ENCODE data around the gene TMEM238L.

Gene TMEM238L

DNA sequence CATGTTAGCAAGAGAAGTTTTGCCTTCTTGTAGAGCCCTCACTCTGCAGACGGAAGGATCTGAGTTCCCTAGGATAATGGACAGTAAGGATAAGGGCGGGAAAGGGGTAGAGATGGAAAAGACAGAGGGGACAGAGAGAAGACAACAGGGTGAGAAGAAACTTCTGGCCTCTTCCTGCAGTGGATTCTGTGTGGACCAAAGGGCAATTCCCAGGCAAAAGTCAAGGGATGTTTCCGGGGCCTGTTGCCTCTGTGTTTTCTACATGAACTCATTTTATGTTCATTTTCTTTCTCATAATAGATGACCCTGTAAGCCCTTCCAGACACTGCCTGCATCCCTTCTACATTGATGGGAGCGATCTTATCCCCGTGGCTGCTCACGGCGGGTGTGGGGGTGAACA is 647 bp upstream of the TMEM238L start:
- DNase-seq (ENCODE audit: low read depth), result no peak

DNA sequence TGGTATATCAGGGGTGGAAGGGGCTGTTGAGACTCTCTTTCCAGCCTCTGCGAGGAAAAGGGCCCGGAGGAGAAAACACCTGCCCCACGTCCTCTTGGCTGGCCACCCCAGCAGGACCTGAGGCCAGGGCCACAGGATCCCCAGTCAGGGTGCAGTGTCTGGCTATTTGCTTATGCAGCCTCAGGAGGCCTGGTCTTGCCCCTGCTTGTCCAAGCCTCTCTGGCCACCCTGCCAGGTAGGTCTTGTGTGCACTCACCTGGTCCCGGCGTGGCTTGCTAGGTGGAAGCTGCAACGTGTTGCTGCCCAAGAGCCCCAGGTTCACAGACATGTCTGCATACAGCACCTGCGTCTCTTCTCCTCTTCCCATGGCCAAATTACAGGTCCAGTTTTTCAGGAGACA is 549 bp downstream of the TMEM238L start:
- no peak for DNase-seq (ENCODE audit: low read depth)

DNA sequence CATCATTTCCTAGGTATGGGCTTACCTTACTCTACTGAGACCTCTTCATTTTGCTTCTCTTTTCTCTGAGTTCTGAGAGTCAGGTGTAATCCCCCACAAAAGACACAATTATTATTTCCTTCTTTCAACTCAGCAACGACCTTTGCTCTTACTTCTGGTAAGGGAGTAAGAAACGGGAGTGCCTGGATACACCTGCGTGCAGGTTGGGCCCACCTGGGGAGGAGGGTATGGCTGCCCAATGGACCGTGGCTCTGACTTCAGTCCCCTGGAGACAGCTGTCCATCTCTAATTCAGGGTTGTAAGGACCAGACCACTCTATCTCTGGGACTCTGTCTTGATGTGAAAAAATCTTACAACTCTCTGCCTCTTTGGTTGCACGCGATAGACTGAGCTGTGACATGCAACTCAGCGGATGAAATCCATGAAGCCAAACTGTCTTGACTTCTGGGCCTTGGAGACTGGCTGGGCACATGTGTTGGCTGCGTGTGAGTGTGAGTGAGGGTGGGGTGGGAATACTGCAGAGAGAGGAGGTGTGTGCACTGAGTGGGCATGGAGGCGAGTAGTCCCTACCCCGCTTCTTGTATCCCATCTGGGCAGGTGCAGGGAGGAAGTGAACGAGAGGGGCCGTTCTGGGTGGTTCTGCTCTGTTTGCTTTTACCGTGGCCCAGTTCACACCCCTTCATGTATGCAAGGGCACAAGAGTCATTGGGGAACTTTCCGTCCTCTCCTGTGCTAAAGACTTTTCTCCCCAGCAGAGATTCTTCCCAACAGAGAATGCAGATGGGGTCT is 1.2 kb downstream of the TMEM238L start:
- DNase-seq (ENCODE audit: low read depth), result no peak

DNA sequence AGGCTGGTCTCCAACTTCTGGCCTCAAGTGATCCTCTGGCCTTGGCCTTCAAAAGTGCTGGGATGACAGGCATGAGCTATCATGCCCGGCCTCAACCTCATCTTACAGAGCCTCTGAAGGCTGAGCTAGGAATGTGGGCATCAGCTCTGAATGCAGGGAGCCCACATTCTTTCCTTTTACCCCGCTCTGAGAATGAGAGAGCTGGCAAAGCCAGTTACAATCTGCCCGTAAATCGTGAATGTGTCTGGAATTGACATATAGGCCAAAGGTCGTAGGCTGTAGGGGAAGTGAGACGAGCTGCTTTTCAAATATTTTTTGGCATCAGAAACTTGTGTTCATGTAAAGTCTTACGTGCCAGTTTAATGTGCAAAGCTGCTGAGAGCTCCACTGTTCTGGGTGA is 4.5 kb downstream of the TMEM238L start:
- no peak for DNase-seq (ENCODE audit: low read depth)

DNA sequence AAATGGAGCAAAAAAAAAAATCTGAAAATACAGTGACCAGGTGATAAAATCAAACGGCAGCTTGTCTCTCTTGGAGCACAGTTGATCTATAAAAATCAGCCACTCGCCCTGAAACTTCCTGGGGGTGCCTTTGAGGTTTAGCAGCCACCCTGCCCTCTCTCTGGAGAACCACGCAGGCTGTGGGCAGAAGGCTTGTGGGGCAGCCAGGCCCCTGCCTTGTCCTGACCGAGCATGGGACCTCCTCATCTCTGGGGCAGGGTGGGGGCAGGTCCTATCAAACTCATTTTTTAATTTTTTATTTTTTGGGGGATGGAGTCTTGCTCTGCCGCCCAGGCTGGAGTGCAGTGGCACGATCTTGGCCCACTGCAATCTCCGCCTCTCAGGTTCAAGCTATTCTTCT is 5.0 kb downstream of the TMEM238L start:
- no peak for DNase-seq (ENCODE audit: low read depth)

DNA sequence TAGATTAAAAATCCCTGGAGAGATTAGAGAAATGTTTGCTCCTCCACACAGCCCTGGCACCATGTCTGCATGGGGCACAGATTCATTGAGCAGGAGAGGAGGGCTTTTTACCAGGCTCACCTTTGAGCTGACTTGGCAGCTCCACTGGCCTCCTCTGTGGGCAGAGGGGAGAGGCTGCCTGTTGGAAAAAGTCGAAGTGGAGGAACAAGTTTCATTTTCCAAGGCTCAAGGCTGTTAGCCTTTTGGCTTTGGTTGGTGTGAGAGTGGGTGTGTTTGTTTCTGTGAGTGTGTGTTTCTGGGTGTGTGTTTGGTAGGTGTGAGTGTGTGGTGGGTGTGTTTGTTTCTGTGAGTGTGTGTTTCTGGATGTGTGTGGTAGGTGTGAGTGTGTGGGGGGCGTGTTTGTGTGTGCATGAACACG is 5.6 kb downstream of the TMEM238L start:
- no peak for DNase-seq (ENCODE audit: low read depth)

DNA sequence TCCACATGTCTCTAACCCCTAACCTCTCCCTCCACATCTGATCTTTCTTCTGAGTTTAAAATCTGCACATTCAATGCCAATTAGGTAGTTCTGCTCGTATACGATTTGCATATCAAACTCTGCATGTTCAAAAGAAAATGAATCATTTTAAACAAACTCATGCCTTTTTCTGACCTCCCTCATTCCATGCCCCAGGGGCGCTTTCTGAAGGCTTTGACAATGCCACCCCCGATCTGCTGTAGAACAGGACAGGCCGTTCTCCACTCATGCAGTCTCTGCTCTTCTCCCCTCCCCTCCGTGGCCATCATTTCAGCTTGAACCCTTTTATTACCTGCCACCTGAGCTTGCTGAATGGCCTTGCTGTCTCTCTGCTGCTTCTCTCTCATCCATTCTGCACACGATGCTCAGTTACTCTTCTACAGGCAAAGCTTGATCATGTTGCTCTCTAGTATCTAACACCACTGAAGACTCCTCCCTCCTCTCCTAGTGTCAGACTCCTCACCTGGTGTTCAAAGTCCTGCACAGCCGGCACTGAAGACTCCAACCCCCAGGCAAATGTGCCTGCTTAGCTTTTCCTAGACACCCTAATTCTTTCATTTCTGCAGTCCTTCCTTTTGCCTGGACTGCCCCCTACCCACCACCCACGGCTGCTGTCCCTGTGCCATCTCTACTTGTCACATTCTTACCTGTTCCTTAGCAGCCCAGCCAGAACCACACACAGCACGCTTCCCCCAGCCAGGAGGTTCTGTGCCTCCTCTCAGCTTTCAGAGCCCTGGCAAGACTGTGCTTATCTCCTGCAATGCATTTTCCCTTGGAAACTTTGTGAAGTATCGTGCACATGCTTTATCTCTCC is 6.2 kb downstream of the TMEM238L start:
- DNase-seq (ENCODE audit: low read depth), result no peak

DNA sequence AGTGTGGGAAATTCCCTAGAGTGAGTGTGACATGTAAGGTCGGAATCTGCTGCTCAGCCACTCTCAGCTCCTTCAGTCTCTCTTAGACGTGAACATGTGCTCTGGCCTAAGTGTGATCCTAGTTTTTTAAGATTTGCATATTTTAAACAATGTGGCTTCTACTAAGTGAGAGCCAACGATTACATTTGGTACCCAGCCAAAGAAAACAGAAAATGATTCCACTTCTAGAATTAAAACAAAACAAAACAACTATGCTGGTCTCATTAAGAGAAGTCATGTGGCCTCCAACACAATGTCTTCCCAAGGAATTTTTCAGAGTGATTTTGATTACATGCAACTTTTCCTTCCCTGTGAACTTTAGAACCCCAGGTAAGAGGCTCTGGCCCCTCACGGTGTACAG is 10.1 kb downstream of the TMEM238L start:
- no peak for DNase-seq (ENCODE audit: low read depth)

DNA sequence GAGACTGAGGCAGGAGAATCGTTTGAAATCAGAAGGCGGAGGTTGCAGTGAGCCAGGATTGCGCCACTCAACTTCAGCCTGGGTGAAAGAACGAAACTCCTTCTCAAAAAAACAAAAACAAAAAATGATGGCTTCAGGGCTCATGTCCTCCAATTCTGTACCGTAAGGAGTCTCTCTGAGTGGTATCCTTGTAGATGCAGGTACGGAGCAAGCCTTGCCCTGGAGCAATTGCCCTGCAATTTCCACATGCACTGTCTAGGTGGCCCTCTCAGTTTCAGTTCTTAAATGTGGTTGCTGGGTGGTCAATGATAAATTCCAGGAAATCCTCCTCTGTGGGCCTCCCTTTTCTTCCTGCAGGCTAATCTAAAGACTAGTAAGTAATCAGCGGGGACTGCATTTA is 10.6 kb downstream of the TMEM238L start:
- DNase-seq (ENCODE audit: low read depth), result no peak

DNA sequence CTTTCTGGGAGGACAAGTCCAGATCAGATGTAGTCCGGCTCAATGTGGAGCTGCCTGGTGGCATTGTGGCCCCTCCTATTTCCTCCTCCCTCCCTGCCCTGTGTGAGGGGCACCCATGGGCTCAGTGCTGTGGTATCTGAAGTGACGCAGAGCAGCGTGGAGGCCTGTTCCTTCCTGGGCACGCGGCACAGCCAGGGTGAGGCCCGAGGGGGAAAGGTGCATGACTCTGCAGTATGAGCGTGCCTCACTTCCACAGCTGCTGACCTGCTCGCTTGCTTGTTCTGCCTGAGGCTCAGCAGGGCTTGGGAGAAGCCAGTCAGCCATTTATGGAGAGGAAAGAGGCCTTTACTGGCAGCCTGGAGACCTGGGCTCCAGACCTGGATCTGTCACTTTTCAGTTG is 11.7 kb downstream of the TMEM238L start:
- no peak for DNase-seq (ENCODE audit: low read depth)

DNA sequence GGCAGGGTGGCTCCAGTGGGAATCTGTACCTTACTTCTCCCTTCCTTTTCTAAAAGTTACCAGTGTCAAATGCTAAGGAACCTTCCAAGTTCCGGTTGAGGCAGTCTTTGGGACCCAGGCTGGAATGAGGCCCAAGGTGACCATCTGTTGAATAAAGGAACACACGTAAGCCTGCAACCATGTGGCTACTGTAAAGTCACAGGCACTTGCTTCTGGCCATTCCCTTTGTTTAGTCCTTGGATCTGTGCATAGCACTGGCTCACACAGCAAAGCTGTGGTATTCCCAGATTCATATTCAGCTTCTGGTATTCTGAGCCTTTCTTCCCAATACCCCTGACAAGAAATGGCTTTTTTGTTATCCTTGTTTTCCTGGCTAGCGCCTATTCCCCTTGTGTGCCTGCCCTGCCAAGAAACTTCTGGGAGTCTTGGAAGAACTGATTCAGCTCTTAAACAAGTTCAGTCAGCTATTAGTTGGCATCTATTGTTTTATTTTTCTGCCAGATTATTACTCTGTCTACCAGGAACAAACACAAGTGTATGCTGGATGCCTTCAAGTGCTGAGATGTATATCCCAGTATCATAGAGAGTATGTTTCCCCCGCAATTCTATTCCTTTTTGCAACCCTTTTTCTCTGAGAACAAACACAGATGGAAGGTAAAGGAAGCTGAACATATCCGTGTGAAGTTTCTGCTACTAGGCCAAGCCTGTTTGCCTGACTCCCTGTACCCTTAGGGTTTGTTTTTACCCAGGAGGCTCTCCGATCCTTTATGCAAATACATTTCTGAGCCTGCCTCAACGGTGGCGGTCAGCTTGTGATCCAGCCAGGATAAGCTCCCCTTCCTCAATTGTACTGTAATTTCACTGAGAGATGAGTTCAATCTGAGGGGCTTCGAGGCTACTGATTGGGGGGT is 13.2 kb downstream of the TMEM238L start:
- no peak for DNase-seq (ENCODE audit: low read depth)

DNA sequence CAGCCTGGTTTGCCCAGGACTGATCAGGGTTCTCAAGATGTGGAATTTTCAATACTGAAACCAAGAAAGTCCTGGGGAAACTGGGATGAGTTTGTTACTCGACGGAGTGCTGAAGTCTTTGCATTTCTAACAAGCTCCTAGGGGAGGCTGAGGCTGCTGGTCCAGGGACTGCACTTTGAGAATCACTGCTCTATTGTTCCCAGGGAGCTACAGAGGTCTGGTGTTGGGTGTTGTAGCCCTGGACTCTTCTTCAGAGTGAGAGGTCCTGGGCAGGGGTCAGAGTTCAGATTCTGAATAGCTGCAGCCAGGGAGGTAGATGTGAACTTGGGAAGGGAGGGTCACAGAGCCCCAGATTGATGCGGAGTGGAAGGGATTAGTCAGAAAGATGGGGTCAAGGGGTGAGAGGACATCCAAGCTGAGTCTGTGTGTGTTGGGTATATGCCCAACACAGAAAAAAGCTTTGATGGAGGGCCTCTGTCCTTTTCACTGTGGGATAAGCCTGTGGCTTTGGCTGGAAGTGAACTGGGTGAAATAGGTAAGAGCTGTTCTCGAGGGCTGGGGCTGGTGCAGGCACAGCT is 14.1 kb downstream of the TMEM238L start:
- DNase-seq (ENCODE audit: low read depth), result no peak

DNA sequence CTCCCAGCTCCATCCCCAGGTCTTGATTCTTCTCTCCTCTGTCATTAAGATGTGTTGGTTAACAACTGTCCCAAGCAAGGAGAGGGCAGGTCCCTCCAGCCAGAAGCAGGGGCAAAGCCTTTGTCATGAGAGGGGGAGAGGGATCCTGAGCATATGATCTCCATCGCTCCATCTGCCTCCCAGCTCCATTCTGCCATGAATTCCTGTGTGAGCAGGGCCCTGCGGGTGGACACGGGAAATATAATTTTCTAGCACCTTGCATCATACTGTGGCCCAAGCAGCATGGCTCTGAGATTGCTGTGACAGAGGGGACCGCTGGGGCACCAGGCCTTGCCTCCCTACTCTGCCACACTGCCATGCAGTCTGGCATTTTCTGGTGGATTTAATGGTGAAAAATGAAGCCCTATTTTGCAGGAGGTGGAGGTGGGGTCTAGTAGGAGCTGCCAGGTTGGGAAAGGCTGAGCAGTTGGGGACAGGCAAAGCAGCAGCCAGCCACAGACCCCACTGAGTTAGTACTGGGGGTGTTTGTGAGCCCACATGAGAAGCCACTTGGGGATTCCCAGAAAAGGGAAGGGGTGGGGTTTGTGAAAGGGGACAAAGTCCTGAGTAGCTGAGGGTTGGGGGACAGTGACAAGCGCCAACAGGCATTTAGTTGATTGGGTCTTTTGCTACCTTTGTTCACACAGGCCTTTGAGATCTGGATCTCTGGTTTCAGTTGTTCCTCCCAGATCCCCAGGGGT is 16.4 kb downstream of the TMEM238L start:
- no peak for DNase-seq (ENCODE audit: low read depth)

DNA sequence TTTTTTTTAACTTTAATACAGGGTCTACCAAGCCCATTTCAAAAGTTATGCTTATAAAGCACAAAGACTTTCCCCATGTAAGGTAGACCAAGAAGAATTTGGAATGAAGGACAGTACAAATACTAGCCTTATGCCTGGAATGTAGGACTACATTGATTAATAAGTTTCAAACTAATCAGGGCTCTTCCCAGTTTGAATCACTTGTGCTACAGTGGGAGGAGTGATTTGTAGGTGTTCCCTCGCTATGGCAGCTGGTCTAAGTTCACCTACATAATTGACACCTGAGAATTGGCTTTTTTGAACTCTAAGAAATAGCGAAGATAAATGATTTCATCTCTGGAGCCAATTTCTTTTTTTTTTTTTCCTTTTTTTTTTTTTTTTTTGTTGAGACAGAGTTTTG is 18.6 kb downstream of the TMEM238L start:
- DNase-seq (ENCODE audit: low read depth), result no peak

DNA sequence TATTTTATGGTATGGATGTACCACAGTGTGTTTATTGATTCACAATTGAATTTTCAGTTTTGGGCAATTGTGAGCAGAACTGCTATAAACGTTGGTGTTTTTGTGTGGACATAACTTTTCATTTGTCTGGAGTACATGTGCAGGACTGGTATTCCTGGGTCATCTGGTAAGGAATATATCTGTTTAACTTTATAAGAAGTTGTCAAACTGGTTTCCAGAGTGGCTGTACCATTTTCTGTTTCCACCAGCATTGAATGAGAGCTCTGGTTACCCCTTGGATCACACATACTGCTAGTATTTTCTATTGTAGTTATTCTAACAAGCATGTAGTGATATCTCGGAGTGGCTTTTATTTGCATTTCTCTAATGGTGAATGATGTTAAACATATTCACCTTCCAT is 24.3 kb downstream of the TMEM238L start:
- DNase-seq (ENCODE audit: low read depth), result no peak

DNA sequence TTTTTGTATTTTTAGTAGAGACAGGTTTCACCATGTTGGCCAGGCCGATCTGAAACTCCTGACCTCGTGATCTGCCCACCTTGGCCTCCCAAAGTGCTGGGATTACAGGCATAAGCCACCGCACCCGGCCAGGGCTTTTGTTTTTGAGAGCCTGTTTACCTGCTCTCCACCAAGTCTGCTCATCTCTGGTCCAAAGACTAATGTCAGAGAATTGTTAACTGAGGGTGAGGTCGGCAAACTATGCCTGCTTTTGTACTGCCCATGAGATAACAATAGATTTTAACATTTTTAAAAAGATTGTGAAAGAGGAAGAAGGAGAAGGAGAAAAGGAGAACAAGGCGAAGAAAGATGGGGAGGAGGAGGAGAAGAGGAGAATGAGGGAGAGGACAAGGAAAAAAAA is 26.0 kb downstream of the TMEM238L start:
- DNase-seq (ENCODE audit: low read depth), result no peak

DNA sequence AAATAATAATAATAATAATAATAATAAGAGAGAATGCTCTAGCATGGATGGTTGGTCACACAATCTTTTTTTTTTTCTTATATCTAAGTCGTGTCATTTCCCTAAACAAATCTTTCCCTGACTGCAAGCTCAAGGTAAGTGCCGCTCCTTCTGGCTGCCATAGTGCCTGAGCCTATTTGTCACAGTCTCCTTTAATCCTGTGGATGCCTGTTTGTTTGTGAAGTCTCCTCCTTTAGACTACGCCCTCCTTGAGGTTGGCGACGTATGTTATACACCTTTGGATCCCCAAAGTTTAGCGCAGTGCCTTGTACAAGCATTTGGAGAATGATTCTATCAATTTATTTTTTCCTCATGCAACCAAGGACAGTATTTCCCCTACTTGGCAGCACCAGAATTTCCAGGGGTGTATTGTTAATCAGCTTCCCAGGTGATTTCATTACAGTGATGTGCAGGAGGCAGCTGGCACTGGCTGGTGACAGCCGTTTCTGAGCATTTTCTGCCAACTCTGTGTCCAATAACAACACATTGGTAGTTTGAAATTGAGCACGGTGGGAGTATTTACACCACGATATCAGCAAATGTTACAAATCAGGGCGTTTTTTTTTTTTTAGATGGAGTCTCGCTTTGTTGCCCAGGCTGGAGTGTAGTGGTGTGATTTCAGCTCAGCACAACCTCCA is 26.6 kb downstream of the TMEM238L start:
- no peak for DNase-seq (ENCODE audit: low read depth)

DNA sequence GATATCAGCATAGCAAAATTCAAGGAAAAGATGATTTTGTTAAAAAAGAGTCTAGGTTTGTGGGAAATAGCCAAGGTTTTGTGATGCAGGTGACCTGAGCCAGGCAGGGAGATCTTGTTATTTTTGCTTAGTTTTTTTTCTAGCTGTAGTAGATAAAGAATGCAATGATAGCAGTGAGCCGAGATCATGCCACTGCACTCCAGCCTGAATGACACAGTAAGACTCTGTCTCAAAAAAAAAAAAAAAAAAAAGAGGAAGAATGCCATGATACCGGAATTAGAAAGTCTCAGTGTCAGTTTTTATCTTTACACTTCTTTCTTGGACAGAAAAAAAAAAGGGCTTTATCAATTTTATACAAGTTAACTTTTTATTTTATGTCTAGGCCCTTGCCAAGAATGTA is 27.5 kb downstream of the TMEM238L start:
- no peak for DNase-seq (ENCODE audit: low read depth)

DNA sequence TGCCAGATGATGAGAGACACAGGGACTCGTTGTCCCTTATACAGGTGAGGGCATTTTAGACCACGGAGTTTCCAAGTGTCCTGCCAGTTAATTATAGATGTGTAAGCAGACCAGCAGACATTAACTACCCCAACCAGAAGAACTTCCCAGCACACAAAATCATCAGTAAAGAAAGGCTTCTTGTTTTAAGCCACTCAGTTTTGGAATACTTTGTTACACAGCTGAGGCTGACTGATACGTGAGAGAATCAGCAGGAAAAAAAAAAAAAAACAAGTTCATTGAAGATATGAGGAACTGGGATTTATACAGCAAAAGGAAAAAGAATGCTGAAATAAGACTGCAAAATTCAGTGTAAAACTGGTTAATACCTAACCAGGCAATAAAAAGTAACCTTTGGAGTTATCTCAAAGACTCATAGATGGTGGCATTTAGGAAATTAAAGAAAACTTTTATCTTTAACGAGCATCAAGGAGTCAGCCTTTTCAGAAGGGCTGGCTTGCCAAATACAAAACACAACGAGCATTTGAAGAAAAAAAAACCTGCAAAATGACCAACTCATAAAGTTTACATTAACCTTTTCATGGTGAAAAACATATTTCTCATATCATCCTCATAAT is 28.1 kb downstream of the TMEM238L start:
- DNase-seq (ENCODE audit: low read depth), result no peak

DNA sequence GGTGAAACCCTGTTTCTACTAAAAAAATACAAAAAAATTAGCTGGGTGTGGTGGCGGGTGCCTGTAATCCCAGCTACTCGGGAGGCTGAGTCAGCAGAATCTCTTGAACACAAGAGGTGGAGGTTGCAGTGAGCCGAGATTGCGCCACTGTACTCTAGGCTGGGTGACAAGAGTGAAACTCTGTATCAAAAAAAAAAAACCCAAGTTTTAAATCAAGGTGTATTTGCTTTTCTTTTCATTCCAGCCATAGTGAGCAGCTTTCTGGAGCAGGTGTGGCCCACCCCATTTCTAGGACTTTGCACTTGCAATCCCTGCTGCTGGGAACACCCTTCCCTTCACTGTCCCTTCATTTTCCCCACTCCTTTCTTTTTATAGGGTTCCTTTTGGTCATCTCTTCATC is 28.8 kb downstream of the TMEM238L start:
- DNase-seq (ENCODE audit: low read depth), result no peak
